SK-N-SH treated with all-trans-retinoic acid at 6 μM for 48 hours (cell line): Measurements from ENCODE around the gene SFRP2.

Source experiments
- ATAC-seq: fragments of 200-7000 bp; cut with Tn5 transposase; 3 replicates; pipeline ENCODE4 v1.9.1; 2020; ENCODE audit warnings: mild to moderate bottlenecking, moderate library complexity
- ARNTL ChIP-seq: fragments of 450-650 bp; formaldehyde crosslinking; IDR thresholded peaks from 2 replicates; pipeline ENCODE4 v1.5.0; 2020; ENCODE audit warnings: low read depth, mild to moderate bottlenecking, moderate library complexity, borderline replicate concordance
- BACH2 ChIP-seq: fragments of 250-450 bp; sonication (Bioruptor Pico); IDR thresholded peaks from 2 replicates; pipeline ENCODE4 v1.9.0; 2021; ENCODE audit warnings: mild to moderate bottlenecking, borderline replicate concordance
- CSDC2 ChIP-seq: fragments of 250-450 bp; sonication (Bioruptor Pico); IDR thresholded peaks from 2 replicates; pipeline ENCODE4 v1.5.0; 2020; ENCODE audit warnings: mild to moderate bottlenecking, moderate library complexity
- ESRRG ChIP-seq: fragments of 250-450 bp; sonication (Bioruptor Pico); IDR thresholded peaks from 2 replicates; pipeline ENCODE4 v1.6.1; 2021; ENCODE audit warnings: mild to moderate bottlenecking
- GLIS3 ChIP-seq: fragments of 250-450 bp; sonication (Bioruptor Pico); IDR thresholded peaks from 2 replicates; pipeline ENCODE4 v1.5.0; 2020; ENCODE audit warnings: mild to moderate bottlenecking, moderate library complexity
- ISL1 ChIP-seq: fragments of 250-450 bp; sonication (Bioruptor Pico); IDR thresholded peaks from 2 replicates; pipeline ENCODE4 v2.1.2; 2022; ENCODE audit warnings: mild to moderate bottlenecking, moderate library complexity
- OSR1 ChIP-seq: fragments of 250-450 bp; sonication (Bioruptor Pico); IDR thresholded peaks from 2 replicates; pipeline ENCODE4 v1.8.0; 2022; ENCODE audit warnings: moderate library complexity, mild to moderate bottlenecking, inconsistent platforms
- RARB ChIP-seq: fragments of 250-450 bp; sonication (Bioruptor Pico); IDR thresholded peaks from 2 replicates; pipeline ENCODE4 v1.8.0; 2021; ENCODE audit warnings: mild to moderate bottlenecking, moderate library complexity
- TCF4 ChIP-seq: fragments of 250-450 bp; sonication (Bioruptor Pico); IDR thresholded peaks from 2 replicates; pipeline ENCODE4 v1.8.0; 2021; ENCODE audit warnings: mild to moderate bottlenecking, moderate library complexity, borderline replicate concordance
- TOX ChIP-seq: fragments of 250-450 bp; sonication (Bioruptor Pico); IDR thresholded peaks from 2 replicates; pipeline ENCODE4 v1.8.0; 2021; ENCODE audit warnings: mild to moderate bottlenecking, moderate library complexity, borderline replicate concordance
- ZC3H10 ChIP-seq: fragments of 250-450 bp; sonication (Bioruptor Pico); IDR thresholded peaks from 2 replicates; pipeline ENCODE4 v1.5.1; 2021; ENCODE audit warnings: mild to moderate bottlenecking, moderate library complexity
- ZFP3 ChIP-seq: fragments of 250-450 bp; sonication (Bioruptor Pico); IDR thresholded peaks from 2 replicates; pipeline ENCODE4 v1.5.0; 2020; ENCODE audit warnings: mild to moderate bottlenecking, moderate library complexity
- ZFP30 ChIP-seq: fragments of 450-650 bp; formaldehyde crosslinking; IDR thresholded peaks from 2 replicates; pipeline ENCODE4 v1.5.0; 2022; ENCODE audit warnings: mild to moderate bottlenecking, moderate library complexity
- ZNF565 ChIP-seq: fragments of 450-650 bp; formaldehyde crosslinking; conservative IDR thresholded peaks from 2 replicates; pipeline ENCODE4 v1.5.0; 2020; ENCODE audit warnings: low read depth, mild to moderate bottlenecking, moderate library complexity
- ZNF70 ChIP-seq: fragments of 450-650 bp; formaldehyde crosslinking; IDR thresholded peaks from 2 replicates; pipeline ENCODE4 v1.5.0; 2020; ENCODE audit warnings: mild to moderate bottlenecking, moderate library complexity
- ZNF8 ChIP-seq: fragments of 450-650 bp; formaldehyde crosslinking; IDR thresholded peaks from 2 replicates; pipeline ENCODE4 v1.5.0; 2020; ENCODE audit warnings: mild to moderate bottlenecking, moderate library complexity
- TF ChIP-seq, protein P1 (sequence below): fragments of 250-450 bp; sonication (Bioruptor Pico); IDR thresholded peaks from 2 replicates; pipeline ENCODE4 v1.8.0; 2020; ENCODE audit warnings: mild to moderate bottlenecking, moderate library complexity, borderline replicate concordance
- TF ChIP-seq, protein P2 (sequence below): fragments of 250-450 bp; sonication (Bioruptor Pico); IDR thresholded peaks from 2 replicates; pipeline ENCODE4 v1.5.1; 2021; ENCODE audit warnings: mild to moderate bottlenecking, moderate library complexity
- TF ChIP-seq, protein P3 (sequence below): fragments of 250-450 bp; sonication (Bioruptor Pico); IDR thresholded peaks from 2 replicates; pipeline ENCODE4 v1.5.1; 2020; ENCODE audit warnings: low read depth, mild to moderate bottlenecking, moderate library complexity
- TF ChIP-seq, protein P4 (sequence below): fragments of 250-450 bp; sonication (Bioruptor Pico); IDR thresholded peaks from 2 replicates; pipeline ENCODE4 v1.8.0; 2021; ENCODE audit warnings: low read depth, mild to moderate bottlenecking, moderate library complexity, borderline replicate concordance

Gene SFRP2, protein sequence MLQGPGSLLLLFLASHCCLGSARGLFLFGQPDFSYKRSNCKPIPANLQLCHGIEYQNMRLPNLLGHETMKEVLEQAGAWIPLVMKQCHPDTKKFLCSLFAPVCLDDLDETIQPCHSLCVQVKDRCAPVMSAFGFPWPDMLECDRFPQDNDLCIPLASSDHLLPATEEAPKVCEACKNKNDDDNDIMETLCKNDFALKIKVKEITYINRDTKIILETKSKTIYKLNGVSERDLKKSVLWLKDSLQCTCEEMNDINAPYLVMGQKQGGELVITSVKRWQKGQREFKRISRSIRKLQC

DNA sequence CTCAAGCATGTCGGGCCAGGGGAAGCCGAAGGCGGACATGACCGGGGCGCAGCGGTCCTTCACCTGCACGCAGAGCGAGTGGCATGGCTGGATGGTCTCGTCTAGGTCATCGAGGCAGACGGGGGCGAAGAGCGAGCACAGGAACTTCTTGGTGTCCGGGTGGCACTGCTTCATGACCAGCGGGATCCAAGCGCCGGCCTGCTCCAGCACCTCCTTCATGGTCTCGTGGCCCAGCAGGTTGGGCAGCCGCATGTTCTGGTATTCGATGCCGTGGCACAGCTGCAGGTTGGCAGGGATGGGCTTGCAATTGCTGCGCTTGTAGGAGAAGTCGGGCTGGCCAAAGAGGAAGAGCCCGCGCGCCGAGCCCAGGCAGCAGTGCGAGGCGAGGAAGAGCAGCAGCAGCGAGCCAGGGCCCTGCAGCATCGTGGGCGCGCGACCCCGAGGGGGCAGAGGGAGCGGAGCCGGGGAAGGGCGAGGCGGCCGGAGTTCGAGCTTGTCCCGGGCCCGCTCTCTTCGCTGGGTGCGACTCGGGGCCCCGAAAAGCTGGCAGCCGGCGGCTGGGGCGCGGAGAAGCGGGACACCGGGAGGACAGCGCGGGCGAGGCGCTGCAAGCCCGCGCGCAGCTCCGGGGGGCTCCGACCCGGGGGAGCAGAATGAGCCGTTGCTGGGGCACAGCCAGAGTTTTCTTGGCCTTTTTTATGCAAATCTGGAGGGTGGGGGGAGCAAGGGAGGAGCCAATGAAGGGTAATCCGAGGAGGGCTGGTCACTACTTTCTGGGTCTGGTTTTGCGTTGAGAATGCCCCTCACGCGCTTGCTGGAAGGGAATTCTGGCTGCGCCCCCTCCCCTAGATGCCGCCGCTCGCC, at the start of gene SFRP2:
Gene SFRP2 (minus strand): TSS at position 671 of the 864 bp plus-strand sequence. CDS start 248 bp downstream, at position 423.
- TF ChIP-seq RARB (CRISPR knock-in tag) (no peak), TCF4 (CRISPR knock-in tag) (no peak), ZNF565 (CRISPR knock-in tag) (no peak), ZC3H10 (CRISPR knock-in tag) (no peak), ARNTL (CRISPR knock-in tag) (no peak), ZFP30 (no peak), OSR1 (CRISPR knock-in tag) (no peak), BACH2 (no peak), ZFP3 (no peak), TOX (CRISPR knock-in tag) (no peak), ESRRG (CRISPR knock-in tag) (no peak), ISL1 (no peak), GLIS3 (CRISPR knock-in tag) (no peak)
- TF ChIP-seq, protein P1, sequence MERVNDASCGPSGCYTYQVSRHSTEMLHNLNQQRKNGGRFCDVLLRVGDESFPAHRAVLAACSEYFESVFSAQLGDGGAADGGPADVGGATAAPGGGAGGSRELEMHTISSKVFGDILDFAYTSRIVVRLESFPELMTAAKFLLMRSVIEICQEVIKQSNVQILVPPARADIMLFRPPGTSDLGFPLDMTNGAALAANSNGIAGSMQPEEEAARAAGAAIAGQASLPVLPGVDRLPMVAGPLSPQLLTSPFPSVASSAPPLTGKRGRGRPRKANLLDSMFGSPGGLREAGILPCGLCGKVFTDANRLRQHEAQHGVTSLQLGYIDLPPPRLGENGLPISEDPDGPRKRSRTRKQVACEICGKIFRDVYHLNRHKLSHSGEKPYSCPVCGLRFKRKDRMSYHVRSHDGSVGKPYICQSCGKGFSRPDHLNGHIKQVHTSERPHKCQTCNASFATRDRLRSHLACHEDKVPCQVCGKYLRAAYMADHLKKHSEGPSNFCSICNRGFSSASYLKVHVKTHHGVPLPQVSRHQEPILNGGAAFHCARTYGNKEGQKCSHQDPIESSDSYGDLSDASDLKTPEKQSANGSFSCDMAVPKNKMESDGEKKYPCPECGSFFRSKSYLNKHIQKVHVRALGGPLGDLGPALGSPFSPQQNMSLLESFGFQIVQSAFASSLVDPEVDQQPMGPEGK, result no peak
- TF ChIP-seq, protein P2, sequence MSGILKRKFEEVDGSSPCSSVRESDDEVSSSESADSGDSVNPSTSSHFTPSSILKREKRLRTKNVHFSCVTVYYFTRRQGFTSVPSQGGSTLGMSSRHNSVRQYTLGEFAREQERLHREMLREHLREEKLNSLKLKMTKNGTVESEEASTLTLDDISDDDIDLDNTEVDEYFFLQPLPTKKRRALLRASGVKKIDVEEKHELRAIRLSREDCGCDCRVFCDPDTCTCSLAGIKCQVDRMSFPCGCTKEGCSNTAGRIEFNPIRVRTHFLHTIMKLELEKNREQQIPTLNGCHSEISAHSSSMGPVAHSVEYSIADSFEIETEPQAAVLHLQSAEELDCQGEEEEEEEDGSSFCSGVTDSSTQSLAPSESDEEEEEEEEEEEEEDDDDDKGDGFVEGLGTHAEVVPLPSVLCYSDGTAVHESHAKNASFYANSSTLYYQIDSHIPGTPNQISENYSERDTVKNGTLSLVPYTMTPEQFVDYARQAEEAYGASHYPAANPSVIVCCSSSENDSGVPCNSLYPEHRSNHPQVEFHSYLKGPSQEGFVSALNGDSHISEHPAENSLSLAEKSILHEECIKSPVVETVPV, result no peak
- TF ChIP-seq, protein P3, sequence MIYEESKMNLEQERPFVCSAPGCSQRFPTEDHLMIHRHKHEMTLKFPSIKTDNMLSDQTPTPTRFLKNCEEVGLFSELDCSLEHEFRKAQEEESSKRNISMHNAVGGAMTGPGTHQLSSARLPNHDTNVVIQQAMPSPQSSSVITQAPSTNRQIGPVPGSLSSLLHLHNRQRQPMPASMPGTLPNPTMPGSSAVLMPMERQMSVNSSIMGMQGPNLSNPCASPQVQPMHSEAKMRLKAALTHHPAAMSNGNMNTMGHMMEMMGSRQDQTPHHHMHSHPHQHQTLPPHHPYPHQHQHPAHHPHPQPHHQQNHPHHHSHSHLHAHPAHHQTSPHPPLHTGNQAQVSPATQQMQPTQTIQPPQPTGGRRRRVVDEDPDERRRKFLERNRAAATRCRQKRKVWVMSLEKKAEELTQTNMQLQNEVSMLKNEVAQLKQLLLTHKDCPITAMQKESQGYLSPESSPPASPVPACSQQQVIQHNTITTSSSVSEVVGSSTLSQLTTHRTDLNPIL (CRISPR knock-in tag), result no peak
- TF ChIP-seq, protein P4, sequence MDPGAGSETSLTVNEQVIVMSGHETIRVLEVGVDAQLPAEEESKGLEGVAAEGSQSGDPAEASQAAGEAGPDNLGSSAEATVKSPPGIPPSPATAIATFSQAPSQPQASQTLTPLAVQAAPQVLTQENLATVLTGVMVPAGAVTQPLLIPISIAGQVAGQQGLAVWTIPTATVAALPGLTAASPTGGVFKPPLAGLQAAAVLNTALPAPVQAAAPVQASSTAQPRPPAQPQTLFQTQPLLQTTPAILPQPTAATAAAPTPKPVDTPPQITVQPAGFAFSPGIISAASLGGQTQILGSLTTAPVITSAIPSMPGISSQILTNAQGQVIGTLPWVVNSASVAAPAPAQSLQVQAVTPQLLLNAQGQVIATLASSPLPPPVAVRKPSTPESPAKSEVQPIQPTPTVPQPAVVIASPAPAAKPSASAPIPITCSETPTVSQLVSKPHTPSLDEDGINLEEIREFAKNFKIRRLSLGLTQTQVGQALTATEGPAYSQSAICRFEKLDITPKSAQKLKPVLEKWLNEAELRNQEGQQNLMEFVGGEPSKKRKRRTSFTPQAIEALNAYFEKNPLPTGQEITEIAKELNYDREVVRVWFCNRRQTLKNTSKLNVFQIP, result no peak
- ATAC-seq, result no peak; the same call in 2 of the 3 replicates

DNA sequence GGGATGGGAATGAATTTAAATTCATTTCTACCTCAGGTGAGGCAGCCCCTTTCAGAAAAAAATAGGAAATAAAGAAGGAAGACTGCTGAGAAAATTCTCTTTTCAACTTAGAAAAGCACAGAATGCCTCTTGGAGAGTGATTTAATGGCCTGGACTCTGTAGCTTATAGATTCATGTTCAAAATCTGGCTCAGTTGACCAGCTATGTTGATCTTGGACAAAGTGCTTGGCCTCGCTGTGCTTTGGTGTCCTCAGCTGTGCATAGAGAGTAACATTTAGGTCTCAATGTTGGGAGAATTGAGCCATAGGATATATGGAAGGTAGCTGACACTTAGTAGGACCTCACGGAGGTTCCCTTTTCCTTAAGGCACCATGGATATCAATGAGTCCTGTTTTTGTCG, 49.7 kb upstream of the SFRP2 start:
- TF ChIP-seq BACH2 (no peak), ZNF70 (CRISPR knock-in tag) (no peak), ESRRG (CRISPR knock-in tag) (no peak), RARB (CRISPR knock-in tag) (no peak), CSDC2 (CRISPR knock-in tag) (no peak), ZC3H10 (CRISPR knock-in tag) (no peak), GLIS3 (CRISPR knock-in tag) (no peak), TCF4 (CRISPR knock-in tag) (no peak)
- TF ChIP-seq, protein P3 (CRISPR knock-in tag), result no peak
- ATAC-seq, result no peak

DNA sequence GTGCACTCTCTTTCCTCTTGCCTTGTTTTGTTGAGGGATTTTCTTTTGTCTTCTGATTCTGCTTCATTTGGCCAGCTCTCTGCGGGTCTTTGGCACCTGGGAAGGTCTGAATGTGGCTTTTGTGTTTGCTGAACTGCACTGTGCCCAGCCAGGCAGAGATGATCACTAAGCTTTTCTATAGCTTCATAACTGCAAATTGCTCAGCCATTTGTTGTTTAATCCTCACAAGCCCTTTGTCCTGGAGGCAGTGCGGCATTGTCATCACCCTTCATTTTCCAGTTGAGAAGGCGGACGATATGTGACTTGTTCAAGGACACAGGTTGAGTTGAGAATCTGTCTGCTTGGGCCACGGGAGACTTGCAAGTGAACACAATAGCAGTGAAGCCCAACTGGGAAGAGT, 46.0 kb upstream of the SFRP2 start:
- TF ChIP-seq TCF4 (CRISPR knock-in tag) (no peak), RARB (CRISPR knock-in tag) (no peak), TOX (CRISPR knock-in tag) (no peak), ARNTL (CRISPR knock-in tag) (no peak), ZNF8 (no peak), GLIS3 (CRISPR knock-in tag) (no peak), CSDC2 (CRISPR knock-in tag) (no peak), ESRRG (CRISPR knock-in tag) (no peak), ZNF70 (CRISPR knock-in tag) (no peak), ZNF565 (CRISPR knock-in tag) (no peak), ZFP3 (no peak), ISL1 (no peak), ZFP30 (no peak), BACH2 (no peak)
- TF ChIP-seq, protein P1, result no peak
- TF ChIP-seq, protein P2, result no peak
- TF ChIP-seq, protein P3 (CRISPR knock-in tag), result no peak
- ATAC-seq, result no peak
